ENCODE results near the gene USP48.
"Not testable (repeated sequence)": the region's sequence is repeated elsewhere in the genome, so short reads cannot be mapped to it uniquely, and the experiment has no call there.

The USP48 gene, protein sequence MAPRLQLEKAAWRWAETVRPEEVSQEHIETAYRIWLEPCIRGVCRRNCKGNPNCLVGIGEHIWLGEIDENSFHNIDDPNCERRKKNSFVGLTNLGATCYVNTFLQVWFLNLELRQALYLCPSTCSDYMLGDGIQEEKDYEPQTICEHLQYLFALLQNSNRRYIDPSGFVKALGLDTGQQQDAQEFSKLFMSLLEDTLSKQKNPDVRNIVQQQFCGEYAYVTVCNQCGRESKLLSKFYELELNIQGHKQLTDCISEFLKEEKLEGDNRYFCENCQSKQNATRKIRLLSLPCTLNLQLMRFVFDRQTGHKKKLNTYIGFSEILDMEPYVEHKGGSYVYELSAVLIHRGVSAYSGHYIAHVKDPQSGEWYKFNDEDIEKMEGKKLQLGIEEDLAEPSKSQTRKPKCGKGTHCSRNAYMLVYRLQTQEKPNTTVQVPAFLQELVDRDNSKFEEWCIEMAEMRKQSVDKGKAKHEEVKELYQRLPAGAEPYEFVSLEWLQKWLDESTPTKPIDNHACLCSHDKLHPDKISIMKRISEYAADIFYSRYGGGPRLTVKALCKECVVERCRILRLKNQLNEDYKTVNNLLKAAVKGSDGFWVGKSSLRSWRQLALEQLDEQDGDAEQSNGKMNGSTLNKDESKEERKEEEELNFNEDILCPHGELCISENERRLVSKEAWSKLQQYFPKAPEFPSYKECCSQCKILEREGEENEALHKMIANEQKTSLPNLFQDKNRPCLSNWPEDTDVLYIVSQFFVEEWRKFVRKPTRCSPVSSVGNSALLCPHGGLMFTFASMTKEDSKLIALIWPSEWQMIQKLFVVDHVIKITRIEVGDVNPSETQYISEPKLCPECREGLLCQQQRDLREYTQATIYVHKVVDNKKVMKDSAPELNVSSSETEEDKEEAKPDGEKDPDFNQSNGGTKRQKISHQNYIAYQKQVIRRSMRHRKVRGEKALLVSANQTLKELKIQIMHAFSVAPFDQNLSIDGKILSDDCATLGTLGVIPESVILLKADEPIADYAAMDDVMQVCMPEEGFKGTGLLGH

DNA sequence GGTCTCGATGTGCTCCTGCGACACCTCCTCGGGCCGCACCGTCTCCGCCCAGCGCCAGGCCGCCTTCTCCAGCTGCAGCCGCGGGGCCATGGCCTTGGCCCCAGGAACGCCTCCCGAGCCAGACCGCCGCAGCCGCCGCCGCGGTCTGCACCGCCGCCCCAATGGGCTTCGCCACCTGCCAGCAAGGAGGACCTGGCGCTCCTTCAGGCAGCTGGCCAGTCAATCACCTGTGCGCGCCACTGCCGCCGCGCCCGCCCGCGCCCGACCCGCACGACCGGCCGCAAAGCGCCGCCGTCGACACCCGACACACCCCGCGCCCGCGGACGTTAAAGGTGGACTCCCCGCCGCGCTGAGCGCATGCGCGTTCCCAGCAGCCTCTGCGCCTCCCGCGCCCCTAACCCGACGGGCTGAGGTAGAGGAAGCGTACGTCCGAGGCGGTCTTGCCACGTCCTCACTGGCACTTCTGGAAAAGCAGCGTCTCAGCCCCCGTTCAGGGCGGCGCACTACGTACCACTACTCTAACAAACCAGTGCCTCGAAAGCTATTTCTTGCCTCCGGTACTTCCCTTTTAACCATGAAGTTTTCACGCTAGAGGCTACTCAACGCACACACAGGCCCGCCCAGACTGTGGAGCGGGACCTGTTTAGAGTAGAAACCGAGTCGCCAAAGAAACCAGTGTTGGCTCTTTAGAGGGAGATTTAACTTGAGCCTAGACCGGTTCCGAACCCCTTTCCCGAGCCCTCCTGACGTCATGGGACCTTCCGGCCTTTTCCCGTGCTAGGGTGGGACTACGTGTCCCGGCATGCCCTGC is at the start of gene USP48:
Gene USP48, minus strand, starts transcription at position 282 of the 811 bp plus-strand sequence. Its CDS starts 192 bp downstream, at position 90.
- in situ Hi-C loops (cut with MboI; ENCODE audit: low sequenced_read_pairs) = no loop called here

DNA sequence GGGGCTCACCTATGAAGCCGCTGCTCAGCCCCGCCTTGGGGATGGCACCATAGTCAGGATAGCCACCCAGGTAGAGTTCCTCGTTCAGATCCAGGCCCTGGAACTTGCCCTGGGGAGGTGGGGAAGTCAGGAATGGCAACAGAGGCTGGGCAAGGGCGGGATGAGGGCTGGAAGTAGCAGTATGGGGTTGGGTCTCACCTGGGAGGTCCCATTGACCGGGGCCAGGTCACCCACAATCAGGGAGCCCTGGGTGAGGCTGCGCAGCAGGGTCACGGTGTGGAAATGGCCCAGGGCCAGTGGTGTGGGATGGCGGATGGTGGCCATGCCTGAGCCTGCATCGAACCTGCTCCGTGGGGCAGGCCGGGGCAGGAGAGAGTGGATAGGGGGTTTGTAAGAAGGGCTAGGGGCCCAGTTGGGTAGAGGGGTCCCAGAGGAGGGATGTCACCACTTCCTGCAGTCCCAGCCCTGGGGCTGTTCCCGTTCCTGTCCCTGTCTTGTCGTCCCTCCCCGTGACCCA is 48.6 kb upstream of the USP48 start:
- in situ Hi-C loops (cut with MboI; ENCODE audit: low sequenced_read_pairs) = no loop called here

DNA sequence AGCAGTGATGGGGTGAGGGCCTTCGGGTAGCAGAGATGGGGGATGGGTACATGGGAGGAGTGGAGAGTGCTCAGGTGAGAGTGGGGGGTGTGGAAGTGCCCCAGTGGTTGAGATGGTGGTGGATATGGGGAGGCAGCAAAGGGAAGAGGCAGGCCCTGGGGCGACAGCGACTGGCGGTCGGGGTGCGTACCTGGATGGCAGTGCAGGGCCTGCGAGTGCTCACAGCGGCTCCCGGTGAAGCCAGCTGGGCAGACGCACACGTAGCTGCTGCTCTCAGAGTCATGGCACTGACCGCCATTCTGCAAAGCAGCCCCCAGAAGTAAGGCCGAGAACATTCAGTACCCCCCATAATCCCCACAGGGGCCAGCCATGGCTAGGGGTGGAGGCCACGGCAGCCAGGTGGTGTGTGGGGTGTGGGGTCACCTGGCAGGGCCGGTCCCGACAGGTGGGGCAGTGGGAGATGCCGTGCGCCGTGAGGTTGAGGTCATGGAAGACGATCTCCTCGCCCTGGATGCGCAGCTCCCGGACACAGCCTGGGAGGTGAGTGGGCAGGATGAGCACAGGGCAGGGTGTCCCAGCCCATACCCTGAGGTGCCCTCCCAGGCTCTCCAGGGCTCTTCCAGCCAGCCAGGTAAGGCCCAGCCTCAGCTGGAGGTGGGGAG is 48.0 kb upstream of the USP48 start:
- in situ Hi-C loops (cut with MboI; ENCODE audit: low sequenced_read_pairs) = no loop called here

DNA sequence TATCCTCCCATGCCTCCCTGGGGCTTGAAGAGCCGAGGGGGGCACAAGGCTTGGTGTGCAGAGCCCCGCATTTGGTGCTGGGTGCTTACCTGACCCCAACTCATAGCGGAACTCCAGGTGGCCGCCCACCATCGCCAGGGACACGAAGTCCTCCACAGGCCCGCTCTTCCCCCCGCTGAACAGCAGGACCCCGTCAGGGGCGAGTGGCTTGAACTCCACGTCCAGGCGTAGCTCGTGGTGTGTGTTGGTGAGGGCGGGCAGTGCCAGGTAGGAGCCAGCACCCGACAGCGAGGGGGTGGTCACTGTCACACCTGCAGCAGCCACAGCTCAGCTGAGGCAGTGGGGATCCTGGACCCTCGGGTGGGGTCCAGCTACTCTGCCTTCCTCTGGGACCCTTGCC is 46.3 kb upstream of the USP48 start:
- in situ Hi-C loops (cut with MboI; ENCODE audit: low sequenced_read_pairs) = no loop called here

DNA sequence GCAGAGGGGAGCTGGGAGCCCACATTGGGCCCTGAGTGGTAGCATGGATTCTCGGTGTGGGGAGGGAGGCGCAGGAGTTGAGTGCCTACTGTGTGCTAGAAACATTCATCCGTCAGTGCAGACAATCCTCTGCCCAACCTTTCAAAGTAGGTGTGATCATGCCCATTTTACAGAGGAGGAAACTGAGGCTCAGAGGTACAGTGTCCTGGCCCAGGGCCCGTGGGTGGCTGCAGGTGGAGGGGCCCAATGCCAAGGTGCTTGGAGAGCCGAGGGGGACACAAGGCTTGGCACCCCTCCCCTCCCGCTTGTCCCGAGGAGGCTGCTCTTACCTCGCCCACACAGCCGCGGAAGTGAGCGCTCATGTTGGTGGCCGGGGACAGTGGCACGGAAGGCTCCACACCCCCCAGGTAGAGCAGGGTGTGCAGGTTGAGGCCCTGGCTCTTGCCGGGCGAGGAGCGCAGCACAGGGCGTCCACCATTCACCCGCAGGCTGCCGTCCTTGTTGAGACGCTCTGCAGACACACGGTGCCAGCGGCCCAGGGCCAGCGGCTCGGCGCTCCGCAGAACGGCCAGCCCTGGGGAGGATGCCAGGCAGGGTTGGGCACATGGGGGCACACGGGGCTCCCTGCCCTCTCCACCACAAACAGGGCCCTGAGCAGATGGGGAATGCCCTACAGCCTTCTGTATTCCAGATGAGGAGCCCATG is 45.7 kb upstream of the USP48 start:
- in situ Hi-C loops (cut with MboI; ENCODE audit: low sequenced_read_pairs) = no loop called here

DNA sequence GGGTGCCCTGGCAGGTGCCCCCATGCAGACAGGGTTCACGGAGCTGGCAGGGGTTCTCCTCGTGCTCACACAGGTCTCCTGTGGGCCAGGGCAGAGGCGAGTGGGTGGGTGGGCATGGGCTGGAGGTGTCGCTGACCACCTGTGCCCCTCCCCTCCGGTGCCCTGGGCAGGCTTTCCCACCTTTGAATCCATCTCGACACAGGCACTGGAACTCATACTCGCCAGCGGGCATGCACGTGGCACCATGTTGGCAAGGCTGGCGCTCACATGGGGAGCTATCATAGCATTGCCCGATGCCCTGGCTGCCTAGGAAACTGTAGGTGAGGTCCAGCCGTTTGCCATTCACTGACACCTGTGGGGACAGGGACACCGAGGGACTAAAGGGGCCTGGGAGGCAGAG is 45.1 kb upstream of the USP48 start:
- in situ Hi-C loops (cut with MboI; ENCODE audit: low sequenced_read_pairs) = no loop called here

DNA sequence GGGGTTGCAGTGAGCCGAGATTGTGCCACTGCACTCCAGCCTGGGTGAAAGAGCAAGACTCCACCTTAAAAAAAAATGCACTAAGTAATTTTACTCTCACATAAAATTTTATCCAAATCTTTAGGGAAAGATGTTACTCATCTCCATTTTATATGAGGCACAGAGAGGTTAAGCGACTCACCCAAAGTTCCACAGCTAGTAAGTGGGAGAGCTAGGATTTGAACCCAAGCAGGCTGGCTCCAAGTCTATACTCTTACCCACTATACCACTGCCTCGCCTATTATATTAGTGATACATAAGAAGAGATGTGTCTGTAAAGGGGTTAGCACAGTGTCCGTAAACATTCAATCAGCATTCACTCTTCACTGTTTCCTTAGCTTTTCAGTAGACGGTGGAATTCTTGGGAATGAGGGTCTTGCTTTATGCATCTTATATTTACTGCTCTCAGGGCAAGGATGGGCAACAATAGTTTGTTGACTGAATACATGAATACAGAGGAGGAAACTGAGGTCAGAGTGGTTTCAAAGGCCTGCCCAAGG is 44.3 kb upstream of the USP48 start:
- in situ Hi-C loops (cut with MboI; ENCODE audit: low sequenced_read_pairs) = no loop called here

DNA sequence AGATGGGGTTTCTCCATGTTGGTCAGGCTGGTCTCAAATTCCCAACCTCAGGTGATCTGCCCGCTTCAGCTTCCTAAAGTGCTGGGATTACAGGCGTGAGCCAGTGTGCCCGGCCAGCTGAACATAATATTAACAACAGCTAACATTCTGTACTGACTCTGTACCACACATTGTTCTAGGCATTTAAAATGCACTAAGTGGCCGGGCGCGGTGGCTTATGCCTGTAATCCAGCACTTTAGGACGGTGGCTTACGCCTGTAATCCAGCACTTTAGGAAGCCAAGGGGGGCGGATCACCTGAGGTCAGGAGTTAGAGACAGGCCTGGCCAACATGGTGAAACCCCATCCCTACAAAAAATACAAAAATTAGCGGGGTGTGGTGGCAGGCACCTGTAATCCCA is 43.7 kb upstream of the USP48 start:
- in situ Hi-C loops (cut with MboI; ENCODE audit: low sequenced_read_pairs) = not testable (repeated sequence)

DNA sequence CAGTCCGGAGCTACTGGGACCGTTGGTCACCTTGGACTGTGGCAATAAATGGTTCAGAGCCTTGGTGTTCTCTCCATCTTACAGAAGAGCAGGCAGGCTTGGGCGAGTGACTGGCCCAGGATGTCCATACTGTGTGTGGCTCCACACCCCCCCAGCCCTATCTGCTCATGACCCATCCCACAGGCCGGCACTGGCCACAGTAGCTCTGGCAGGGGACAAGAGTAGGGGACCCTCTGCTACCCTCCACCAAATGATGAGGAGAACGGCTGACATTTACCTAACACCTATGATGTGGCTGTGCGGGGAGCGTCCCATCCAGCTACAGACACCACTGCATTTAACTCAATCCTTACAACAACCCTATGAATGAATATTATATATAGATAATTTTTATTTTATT is 42.4 kb upstream of the USP48 start:
- in situ Hi-C loops (cut with MboI; ENCODE audit: low sequenced_read_pairs) = no loop called here

DNA sequence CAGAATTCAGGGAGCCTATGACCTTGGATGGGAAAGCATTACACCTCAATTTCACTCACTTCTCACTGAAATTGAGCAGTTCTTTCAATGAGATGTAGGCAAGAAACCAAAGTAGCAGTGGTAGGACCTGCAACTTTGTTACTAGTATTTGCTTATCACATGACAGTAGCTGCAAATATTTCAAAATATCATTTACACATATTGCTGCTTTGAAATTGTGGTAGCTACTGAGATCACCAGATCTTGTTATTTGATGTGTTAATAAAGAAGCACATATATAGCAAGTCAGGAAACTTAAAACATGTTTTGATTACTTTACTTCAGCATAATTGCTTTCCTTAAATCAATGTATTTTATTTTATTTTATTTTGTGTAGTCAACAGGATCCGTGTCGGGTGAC is 42.0 kb upstream of the USP48 start:
- in situ Hi-C loops (cut with MboI; ENCODE audit: low sequenced_read_pairs) = no loop called here

DNA sequence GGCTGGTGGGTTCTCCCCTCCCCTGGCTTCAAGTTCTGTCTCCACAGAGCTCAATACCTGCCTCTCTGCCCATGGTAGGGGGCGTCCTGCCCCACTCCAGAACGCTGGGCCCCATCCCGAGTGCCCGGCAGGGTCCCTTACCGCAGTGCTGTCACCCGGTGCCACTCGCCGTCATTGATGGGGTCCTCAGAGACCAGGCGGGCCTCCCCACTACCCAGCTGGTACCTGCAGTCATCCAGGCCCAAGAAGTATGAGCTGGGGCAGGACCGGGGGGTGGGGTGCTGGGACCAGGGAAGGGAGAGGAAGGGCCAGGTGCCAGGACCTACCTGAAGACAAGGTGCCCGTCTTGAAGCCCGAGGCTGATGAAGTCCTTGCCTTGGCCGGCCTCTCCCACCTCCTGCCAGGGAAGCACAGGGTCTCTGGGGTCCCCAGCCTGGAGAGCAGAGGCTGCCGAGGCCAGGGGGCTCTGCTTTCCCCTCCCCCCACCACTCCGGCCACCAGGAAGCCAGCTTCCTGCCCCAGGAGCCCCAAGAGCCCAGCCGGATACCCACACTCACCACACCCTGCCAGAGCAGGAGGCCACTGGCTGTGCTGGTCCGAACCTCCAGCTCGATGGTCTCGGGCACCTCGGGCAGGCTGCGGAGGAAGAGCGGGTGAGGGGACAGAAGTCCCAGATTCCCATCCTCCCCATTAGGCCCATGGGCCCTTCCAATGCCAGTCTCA is 41.2 kb upstream of the USP48 start:
- in situ Hi-C loops (cut with MboI; ENCODE audit: low sequenced_read_pairs) = no loop called here

DNA sequence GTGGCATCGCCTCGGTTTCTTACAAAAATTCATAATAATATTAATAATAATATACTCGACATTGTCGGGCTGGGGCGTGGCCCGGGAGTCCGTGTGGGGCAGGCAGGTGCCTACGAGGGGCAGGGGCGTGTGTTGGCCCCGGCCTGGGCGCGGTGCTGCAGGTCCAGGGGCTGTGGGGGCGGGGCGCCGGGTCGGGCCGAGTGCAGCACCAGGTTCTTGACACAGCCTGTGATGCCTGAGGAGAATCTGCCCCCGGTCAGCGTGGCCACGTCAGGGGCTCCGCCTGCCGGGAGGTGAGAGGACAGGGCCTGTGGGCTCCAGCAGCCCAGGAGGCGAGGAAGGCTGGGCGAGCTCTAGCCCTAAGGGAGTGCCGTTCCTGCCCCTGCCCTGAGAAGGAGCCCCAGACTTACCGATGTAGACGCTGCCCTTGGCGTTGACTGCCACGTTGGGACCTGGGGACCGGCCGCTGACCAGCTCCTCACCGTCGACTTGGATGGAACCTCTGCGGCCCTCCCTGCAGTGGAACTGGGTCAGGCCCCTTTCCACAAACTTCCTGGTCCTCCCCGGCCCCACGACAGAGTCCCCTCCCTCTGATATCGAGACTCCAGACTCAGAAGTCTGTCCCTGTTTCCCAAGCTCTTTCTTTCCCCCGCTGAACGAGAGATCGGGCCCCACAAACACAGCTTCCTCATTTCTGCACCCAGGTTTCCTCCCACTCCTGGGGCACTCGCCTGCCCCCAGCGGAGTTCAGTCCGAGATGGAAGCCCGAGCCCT is 40.4 kb upstream of the USP48 start:
- in situ Hi-C loops (cut with MboI; ENCODE audit: low sequenced_read_pairs) = no loop called here

DNA sequence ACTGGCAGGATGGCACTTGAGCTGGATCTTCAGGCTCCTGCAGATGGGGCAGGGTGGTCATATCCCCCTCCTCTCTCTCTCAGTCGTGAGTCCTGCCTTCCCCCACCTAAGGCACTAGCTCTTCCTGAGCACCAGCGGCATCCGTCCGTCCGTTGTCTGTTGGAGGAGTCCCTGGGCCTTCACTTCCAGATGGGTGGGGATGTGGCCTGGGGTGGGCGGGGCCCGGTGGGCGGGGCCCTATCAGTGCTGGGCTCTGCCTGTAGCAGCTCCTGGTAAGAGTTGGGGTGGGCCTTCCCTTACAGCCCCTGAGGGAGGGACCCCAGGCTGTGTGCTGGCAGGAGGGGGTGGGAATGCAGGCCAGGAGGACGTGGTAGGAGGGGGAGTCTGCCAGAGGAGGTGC is 39.4 kb upstream of the USP48 start:
- in situ Hi-C loops (cut with MboI; ENCODE audit: low sequenced_read_pairs) = no loop called here

DNA sequence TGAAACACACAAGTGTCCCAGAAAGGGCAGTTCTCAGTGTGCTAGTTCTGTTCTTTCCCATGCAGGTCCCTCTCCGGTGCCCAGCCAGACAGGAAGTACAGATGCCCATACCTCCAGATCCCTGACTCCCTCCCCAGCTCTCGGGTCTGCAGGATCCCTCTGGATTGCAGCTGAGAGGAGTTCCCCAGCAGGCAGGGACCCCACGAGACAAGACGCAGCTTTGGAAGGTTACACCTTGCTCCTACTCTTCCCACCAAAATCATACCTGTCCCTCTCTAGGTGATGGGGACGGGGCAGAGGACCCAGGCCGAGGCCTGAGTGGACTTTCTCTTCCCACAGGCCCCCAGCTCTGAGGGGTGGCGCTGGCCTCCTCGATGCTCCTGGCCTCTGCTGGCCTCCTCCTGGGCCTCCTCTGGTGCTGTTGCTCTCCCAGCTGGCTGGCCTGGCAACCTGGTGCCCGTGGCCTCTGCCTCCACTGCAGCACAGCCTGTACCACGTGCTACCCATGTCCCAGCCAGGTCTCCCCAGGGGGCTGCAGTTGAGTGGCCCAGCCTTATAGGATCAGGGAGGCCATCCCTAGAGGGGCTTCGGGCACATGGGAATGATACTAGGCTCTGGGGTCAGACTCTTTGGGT is 38.6 kb upstream of the USP48 start:
- in situ Hi-C loops (cut with MboI; ENCODE audit: low sequenced_read_pairs) = no loop called here

DNA sequence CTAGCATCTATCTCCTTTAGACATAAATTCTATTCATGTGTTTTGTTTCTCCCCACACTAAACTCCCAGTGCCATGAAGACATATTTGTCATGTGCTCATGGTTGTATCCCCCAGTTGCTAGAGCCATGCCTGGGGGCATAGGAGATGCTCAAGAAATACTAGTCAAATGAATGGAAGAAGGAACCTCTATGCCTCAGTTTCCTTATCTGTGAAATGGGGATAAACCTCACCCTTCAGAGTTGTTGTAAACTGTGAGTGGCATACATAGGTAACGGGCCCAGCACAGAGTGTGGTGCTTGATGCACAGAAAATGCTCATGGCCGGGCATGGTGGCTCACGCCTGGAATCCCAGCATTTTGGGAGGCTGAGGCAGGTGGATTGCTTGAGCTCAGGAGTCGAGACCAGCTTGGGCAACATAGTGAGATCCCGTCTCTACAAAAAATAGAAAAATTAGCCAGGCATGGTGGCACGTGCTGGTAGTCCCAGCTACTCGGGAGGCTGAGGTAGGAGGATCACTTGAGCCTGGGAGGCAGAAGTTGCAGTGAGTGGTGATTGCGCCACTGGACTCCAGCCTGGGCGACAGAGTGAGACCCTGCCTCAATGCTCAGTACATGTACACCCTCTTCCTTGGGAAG is 37.8 kb upstream of the USP48 start:
- in situ Hi-C loops (cut with MboI; ENCODE audit: low sequenced_read_pairs) = no loop called here

DNA sequence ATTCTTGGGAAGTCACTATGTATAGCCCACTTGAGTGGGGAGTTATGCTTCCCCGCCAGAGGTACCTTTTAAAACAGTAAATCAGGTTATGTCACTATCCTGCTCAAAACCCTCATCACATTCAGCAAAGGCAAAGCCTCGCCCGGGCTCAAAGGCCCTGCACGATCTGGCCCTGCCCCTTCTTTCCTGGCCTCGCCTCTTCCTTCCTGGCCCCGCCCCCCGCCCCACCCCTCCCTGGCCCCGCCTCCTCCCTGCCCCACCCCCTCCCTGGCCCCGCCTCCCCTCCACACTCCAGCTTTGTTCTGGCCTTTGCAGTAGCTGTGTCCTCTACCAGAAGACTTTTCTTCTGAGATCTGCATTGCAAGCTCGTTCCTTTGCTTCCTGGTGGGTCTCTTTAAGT is 35.7 kb upstream of the USP48 start:
- in situ Hi-C loops (cut with MboI; ENCODE audit: low sequenced_read_pairs) = no loop called here
